GM12892 (cell line): Measurements from ENCODE around the gene SARNP.

Source experiments
- POLR2A ChIP-seq: IDR thresholded peaks from 2 replicates; pipeline ENCODE4 v1.6.1; 2011; ENCODE audit warnings: low read depth, low read length, control low read depth
- POLR2AphosphoS5 ChIP-seq: IDR thresholded peaks from 2 replicates; pipeline ENCODE4 v1.6.1; 2011; ENCODE audit warnings: low read depth, low read length, control low read depth

DNA sequence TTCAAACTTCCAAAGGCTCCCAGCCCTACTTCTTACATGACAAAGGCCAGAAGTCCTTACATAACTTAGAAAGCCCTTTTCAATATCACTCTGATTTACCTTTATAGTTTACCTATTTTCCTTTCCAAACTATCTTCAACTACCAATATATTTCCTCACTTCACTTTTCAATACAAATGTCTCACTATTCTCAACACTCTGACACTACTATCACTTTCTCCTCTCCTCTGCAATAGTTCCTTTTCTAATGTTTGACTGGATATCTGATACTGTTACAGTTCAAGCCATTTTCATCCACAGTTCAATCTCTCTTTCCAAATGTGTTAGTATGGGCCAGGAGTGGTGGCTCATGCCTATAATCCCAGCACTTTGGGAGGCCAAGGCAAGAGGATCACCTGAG lies 3.3 kb downstream of the SARNP start:
- TF ChIP-seq POLR2A = no peak
- TF ChIP-seq POLR2AphosphoS5 = no peak
